SK-N-SH (cell line): Measurements from ENCODE around the gene VIM. TPM values are rescaled to one million over a fixed set of nuclear protein-coding genes. Genes with fewer than 3 reads are reported as not detected.
A peak's percentile ranks its signal among the peaks of the same experiment; 100 is the strongest.

Experiments used
- CTCF ChIA-PET: fragments of 300-600, 350-600 bp; formaldehyde crosslinking; extraction: SDS; loops from one replicate; lab custom pipeline; 2021; lab: Yijun Ruan, JAX
- POLR2A ChIA-PET: fragments of 350-600 bp; sonication (Branson Sonifier 250); formaldehyde crosslinking; extraction: SDS; loops from one replicate; lab custom pipeline; 2020; ENCODE audit warnings: antibody characterized with exemption, inconsistent platforms; lab: Yijun Ruan, JAX
- DNase-seq: peaks from one replicate; pipeline ENCODE4 v3.0.0; 2012
- H2AFZ ChIP-seq: fragments of 200-600 bp; sonication (generic); 2 replicates; pipeline ENCODE4 v1.8.1; 2016; ENCODE audit warnings: antibody characterized with exemption, mild to moderate bottlenecking, low read depth
- H3F3A ChIP-seq: fragments of 200-600 bp; sonication (generic); replicated peaks from 2 replicates; pipeline ENCODE3; 2016; ENCODE audit warnings: antibody characterized with exemption, mild to moderate bottlenecking; ENCODE audit not compliant: insufficient read depth
- H3K27ac ChIP-seq, 2 experiments: fragments of 200-500 bp in 1 of 2; fragments of 200-600 bp in 1 of 2; sonication (Bioruptor generic) in 1 of 2; sonication (generic), shearing (Covaris generic) in 1 of 2; 2 replicates each; pipeline versions ENCODE4 v1.5.1 to v1.6.1; 2014 to 2016; ENCODE audit warnings: low read depth in 2 of 2, inconsistent platforms in 1 of 2, low read length in 1 of 2, mild to moderate bottlenecking in 1 of 2, mixed read lengths in 1 of 2
- H3K27me3 ChIP-seq: fragments of 200-600 bp; sonication (generic), shearing (Covaris generic); 2 replicates; pipeline ENCODE4 v1.6.1; 2016; ENCODE audit warnings: mixed run types; ENCODE audit not compliant: insufficient read depth
- H3K36me3 ChIP-seq, 2 experiments: fragments of 200-500 bp in 1 of 2; fragments of 200-600 bp in 1 of 2; sonication (Bioruptor generic) in 1 of 2; sonication (generic) in 1 of 2; replicated peaks in 1 of 2; 2 replicates each; pipeline versions ENCODE3 to v1.5.1; 2014 to 2016; ENCODE audit warnings: low read length in 1 of 2, mild to moderate bottlenecking in 1 of 2; ENCODE audit not compliant: insufficient read depth in 2 of 2, control insufficient read depth in 1 of 2
- H3K4me1 ChIP-seq, 2 experiments: fragments of 200-500 bp in 1 of 2; fragments of 200-600 bp in 1 of 2; sonication (Bioruptor generic) in 1 of 2; sonication (generic), shearing (Covaris generic) in 1 of 2; 2 replicates each; pipeline versions ENCODE4 v1.5.1 to v1.6.1; 2014 to 2016; ENCODE audit warnings: low read depth in 1 of 2, low read length in 1 of 2, mixed run types in 1 of 2; ENCODE audit not compliant: insufficient read depth in 2 of 2, control insufficient read depth in 1 of 2
- H3K4me2 ChIP-seq: fragments of 200-600 bp; sonication (generic), shearing (Covaris generic); 2 replicates; pipeline ENCODE4 v1.6.1; 2017; ENCODE audit warnings: mixed run types
- H3K4me3 ChIP-seq, 2 experiments: fragments of 200-500 bp in 1 of 2; fragments of 200-600 bp in 1 of 2; sonication (Bioruptor generic) in 1 of 2; sonication (generic), shearing (Covaris generic) in 1 of 2; 2 replicates each; pipeline versions ENCODE4 v1.5.1 to v1.8.1; 2014 to 2016; ENCODE audit warnings: low read depth in 2 of 2, inconsistent platforms in 1 of 2, low read length in 1 of 2, mild to moderate bottlenecking in 1 of 2, mixed read lengths in 1 of 2, moderate library complexity in 1 of 2
- H3K79me2 ChIP-seq: fragments of 200-600 bp; sonication (generic); 2 replicates; pipeline ENCODE4 v1.8.1; 2017; ENCODE audit warnings: mild to moderate bottlenecking; ENCODE audit not compliant: insufficient read depth
- H3K9ac ChIP-seq: fragments of 200-600 bp; sonication (generic); 2 replicates; pipeline ENCODE4 v1.6.1; 2017; ENCODE audit warnings: mixed run types
- H3K9me2 ChIP-seq: fragments of 200-600 bp; sonication (generic); 2 replicates; pipeline ENCODE4 v1.6.1; 2017; ENCODE audit warnings: mixed run types
- H3K9me3 ChIP-seq: fragments of 200-600 bp; sonication (generic); 2 replicates; pipeline ENCODE4 v1.6.1; 2017; ENCODE audit warnings: mixed run types, mild to moderate bottlenecking, moderate library complexity
- H4K20me1 ChIP-seq: fragments of 200-600 bp; sonication (generic); 2 replicates; pipeline ENCODE4 v1.6.1; 2017; ENCODE audit warnings: mild to moderate bottlenecking, mixed run types; ENCODE audit not compliant: insufficient read depth
- CHD2 ChIP-seq: fragments of 150-350 bp; IDR thresholded peaks from 2 replicates; pipeline ENCODE4 v1.6.1; 2018; ENCODE audit warnings: low read length; ENCODE audit not compliant: partially characterized antibody
- ELF1 ChIP-seq: IDR thresholded peaks from 2 replicates; pipeline ENCODE4 v1.4.0; 2012
- EZH2phosphoT487 ChIP-seq: fragments of 200-600 bp; sonication (generic); IDR thresholded peaks from 2 replicates; pipeline ENCODE4 v1.6.1; 2017; ENCODE audit warnings: low read depth, mixed run types, mild to moderate bottlenecking, antibody characterized with exemption, moderate library complexity, borderline replicate concordance
- FOSL2 ChIP-seq: IDR thresholded peaks from 2 replicates; pipeline ENCODE4 v1.4.0; 2012; ENCODE audit warnings: low read depth, mild to moderate bottlenecking, moderate library complexity, borderline replicate concordance
- FOXJ3 ChIP-seq: sonication (generic); formaldehyde crosslinking; IDR thresholded peaks from 2 replicates; pipeline ENCODE4 v1.5.1; 2020; ENCODE audit warnings: mild to moderate bottlenecking, missing genetic modification reagents
- GABPA ChIP-seq: IDR thresholded peaks from 2 replicates; pipeline ENCODE4 v1.4.0; 2012; ENCODE audit warnings: low read depth, mild to moderate bottlenecking
- JUND ChIP-seq: IDR thresholded peaks from 2 replicates; pipeline ENCODE4 v1.4.0; 2012
- POLR2AphosphoS5 ChIP-seq: IDR thresholded peaks from 2 replicates; pipeline ENCODE4 v1.6.1; 2012; ENCODE audit warnings: low read depth, low read length
- RAD21 ChIP-seq: IDR thresholded peaks from 2 replicates; pipeline ENCODE4 v1.6.1; 2012; ENCODE audit warnings: mild to moderate bottlenecking, low read length
- RCOR1 ChIP-seq: fragments of 150-350 bp; IDR thresholded peaks from 2 replicates; pipeline ENCODE4 v1.6.1; 2017; ENCODE audit warnings: antibody characterized with exemption, low read length
- RXRA ChIP-seq: IDR thresholded peaks from 2 replicates; pipeline ENCODE4 v1.4.0; 2012; ENCODE audit warnings: low read depth, mild to moderate bottlenecking, borderline replicate concordance
- SIN3A ChIP-seq: IDR thresholded peaks from 2 replicates; pipeline ENCODE4 v1.6.1; 2012; ENCODE audit warnings: low read depth, mild to moderate bottlenecking, low read length, moderate library complexity, borderline replicate concordance
- SMC3 ChIP-seq: IDR thresholded peaks from 2 replicates; pipeline ENCODE4 v1.6.1; 2012; ENCODE audit warnings: low read depth, low read length, improper control_type of control experiment
- TAF1 ChIP-seq: IDR thresholded peaks from 2 replicates; pipeline ENCODE4 v1.6.1; 2012; ENCODE audit warnings: low read depth, mild to moderate bottlenecking, low read length, moderate library complexity, borderline replicate concordance
- TEAD4 ChIP-seq: IDR thresholded peaks from 2 replicates; pipeline ENCODE4 v1.4.0; 2012; ENCODE audit warnings: mild to moderate bottlenecking, borderline replicate concordance; ENCODE audit not compliant: insufficient read depth
- WGBS: methylation state at CpG from one replicate; pipeline ENCODE4 v1.1.6; 2017; ENCODE audit warnings: low lambda C conversion rate; 5-methylcytosine and 5-hydroxymethylcytosine counted together
- polyA plus RNA-seq, 3 experiments: library from polyadenylated mRNA; depleted of rRNA; stranded (reverse); fragments of >200 nt; gene quantifications; 2 replicates each; pipeline ENCODE4 v1.2.3, GENCODE V29; 2012
- TF ChIP-seq, protein P1 (sequence below): fragments of 150-350 bp; IDR thresholded peaks from 2 replicates; pipeline ENCODE4 v1.6.1; 2017; ENCODE audit warnings: antibody characterized with exemption, low read length, low read depth, borderline replicate concordance
- TF ChIP-seq, protein P2 (sequence below): fragments of 150-350 bp; IDR thresholded peaks from 2 replicates; pipeline ENCODE4 v1.6.1; 2016; ENCODE audit warnings: mild to moderate bottlenecking, low read depth, low read length

Gene VIM
- polyA plus RNA-seq, 1 of the 3 experiments (the other 2 are of a cell fraction): 5,016 TPM

DNA sequence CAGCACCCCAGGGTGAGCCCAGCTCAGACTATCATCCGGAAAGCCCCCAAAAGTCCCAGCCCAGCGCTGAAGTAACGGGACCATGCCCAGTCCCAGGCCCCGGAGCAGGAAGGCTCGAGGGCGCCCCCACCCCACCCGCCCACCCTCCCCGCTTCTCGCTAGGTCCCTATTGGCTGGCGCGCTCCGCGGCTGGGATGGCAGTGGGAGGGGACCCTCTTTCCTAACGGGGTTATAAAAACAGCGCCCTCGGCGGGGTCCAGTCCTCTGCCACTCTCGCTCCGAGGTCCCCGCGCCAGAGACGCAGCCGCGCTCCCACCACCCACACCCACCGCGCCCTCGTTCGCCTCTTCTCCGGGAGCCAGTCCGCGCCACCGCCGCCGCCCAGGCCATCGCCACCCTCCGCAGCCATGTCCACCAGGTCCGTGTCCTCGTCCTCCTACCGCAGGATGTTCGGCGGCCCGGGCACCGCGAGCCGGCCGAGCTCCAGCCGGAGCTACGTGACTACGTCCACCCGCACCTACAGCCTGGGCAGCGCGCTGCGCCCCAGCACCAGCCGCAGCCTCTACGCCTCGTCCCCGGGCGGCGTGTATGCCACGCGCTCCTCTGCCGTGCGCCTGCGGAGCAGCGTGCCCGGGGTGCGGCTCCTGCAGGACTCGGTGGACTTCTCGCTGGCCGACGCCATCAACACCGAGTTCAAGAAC, 1.1 kb downstream of the VIM start (continued):
- TF ChIP-seq FOSL2: peak; percentile 24; the same call in 1 of the 2 replicates
- TF ChIP-seq TAF1: peak; percentile 99
- peak; percentile 66; the same call in 1 of the 2 replicates for TF ChIP-seq SIN3A
- no peak for TF ChIP-seq GABPA
- TF ChIP-seq JUND: no peak
- no peak for TF ChIP-seq FOXJ3 (CRISPR knock-in tag)
- TF ChIP-seq, protein P1, sequence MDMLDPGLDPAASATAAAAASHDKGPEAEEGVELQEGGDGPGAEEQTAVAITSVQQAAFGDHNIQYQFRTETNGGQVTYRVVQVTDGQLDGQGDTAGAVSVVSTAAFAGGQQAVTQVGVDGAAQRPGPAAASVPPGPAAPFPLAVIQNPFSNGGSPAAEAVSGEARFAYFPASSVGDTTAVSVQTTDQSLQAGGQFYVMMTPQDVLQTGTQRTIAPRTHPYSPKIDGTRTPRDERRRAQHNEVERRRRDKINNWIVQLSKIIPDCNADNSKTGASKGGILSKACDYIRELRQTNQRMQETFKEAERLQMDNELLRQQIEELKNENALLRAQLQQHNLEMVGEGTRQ: peak; percentile 27; the same call in 1 of the 2 replicates
- 0 out of 2 replicates have a peak, but pooled peaks have one; percentile 54 for TF ChIP-seq TEAD4
- TF ChIP-seq SMC3: peak; percentile 5
- no peak for TF ChIP-seq CHD2

DNA sequence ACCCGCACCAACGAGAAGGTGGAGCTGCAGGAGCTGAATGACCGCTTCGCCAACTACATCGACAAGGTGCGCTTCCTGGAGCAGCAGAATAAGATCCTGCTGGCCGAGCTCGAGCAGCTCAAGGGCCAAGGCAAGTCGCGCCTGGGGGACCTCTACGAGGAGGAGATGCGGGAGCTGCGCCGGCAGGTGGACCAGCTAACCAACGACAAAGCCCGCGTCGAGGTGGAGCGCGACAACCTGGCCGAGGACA, 1.6 kb downstream of the VIM start:
- peaks cover 67% of the 10 kb centered on the region for H3F3A ChIP-seq
- H3K9me2 ChIP-seq: no peaks in the 10 kb centered on the region
- no peak for DNase-seq
- H3K4me1 ChIP-seq: peaks cover 0 to 16% of the 10 kb centered on the region in 2 experiments; a peak in 2 of 4 replicates
- H3K36me3 ChIP-seq: peaks cover 32 to 53% of the 10 kb centered on the region in 2 experiments
- H4K20me1 ChIP-seq: peaks cover 55% of the 10 kb centered on the region
- H3K27me3 ChIP-seq: no peaks in the 10 kb centered on the region
- H3K4me2 ChIP-seq: peak overlapping the region; percentile 88
- H3K9ac ChIP-seq: peak overlapping the region; percentile 100
- no peak overlapping the region for H2AFZ ChIP-seq
- no peaks in the 10 kb centered on the region for H3K9me3 ChIP-seq
- CTCF ChIA-PET: interaction anchor here (0.6 to 3.7 kb wide), 18 partner anchors 8 to 1222 kb away, joined by 3 to 30 read pairs (median 4); partner anchors contain the start of gene TRDMT1
- H3K4me3 ChIP-seq: peak overlapping the region; percentile 87 to 98
- H3K79me2 ChIP-seq: peaks cover 79% of the 10 kb centered on the region
- TF ChIP-seq, protein P2, sequence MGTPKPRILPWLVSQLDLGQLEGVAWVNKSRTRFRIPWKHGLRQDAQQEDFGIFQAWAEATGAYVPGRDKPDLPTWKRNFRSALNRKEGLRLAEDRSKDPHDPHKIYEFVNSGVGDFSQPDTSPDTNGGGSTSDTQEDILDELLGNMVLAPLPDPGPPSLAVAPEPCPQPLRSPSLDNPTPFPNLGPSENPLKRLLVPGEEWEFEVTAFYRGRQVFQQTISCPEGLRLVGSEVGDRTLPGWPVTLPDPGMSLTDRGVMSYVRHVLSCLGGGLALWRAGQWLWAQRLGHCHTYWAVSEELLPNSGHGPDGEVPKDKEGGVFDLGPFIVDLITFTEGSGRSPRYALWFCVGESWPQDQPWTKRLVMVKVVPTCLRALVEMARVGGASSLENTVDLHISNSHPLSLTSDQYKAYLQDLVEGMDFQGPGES: no peak
- 0 out of 2 replicates have a peak, but pooled peaks have one; percentile 22 for TF ChIP-seq ELF1
- no peak for TF ChIP-seq EZH2phosphoT487
- TF ChIP-seq POLR2AphosphoS5: no peak
- TF ChIP-seq RXRA: no peak
- TF ChIP-seq RAD21: no peak
- no peak for TF ChIP-seq TAF1
- TF ChIP-seq FOSL2: no peak
- TF ChIP-seq RCOR1: no peak
- whole genome bisulfite sequencing: 0% methylated on average over 14 of the region's 21 CpGs
- POLR2A ChIA-PET: interaction anchor here (0.7 to 2.5 kb wide), 5 partner anchors 15 to 373 kb away, joined by 3 to 13 read pairs (median 4); partner anchors contain the start of gene TRDMT1
- peak overlapping the region; percentile 82 to 98 for H3K27ac ChIP-seq
